IMR-90 (cell line): ENCODE results near the gene MFSD2B. TPM values are rescaled to one million over a fixed set of nuclear protein-coding genes. Genes with fewer than 3 reads are reported as not detected.

Experiments used
- ATAC-seq: fragments of 200-7000 bp; cut with Tn5 transposase; 2 replicates; pipeline ENCODE4 v1.9.1; 2020; ENCODE audit warnings: low read depth, mild to moderate bottlenecking, moderate library complexity
- BruUV-seq: library from RNA; stranded (reverse); fragments of 400-500 nt; replicated peaks from 2 replicates; lab custom pipeline; 2021; lab: Mats Ljungman, UMichigan
- CTCF ChIA-PET: fragments of 300-600 bp; formaldehyde crosslinking; extraction: SDS; loops from one replicate; lab custom pipeline; 2021; ENCODE audit warnings: antibody characterized with exemption; lab: Yijun Ruan, JAX
- POLR2A ChIA-PET: fragments of 300-600 bp; sonication (Branson Sonifier 250); formaldehyde crosslinking; loops from one replicate; lab custom pipeline; 2022; ENCODE audit warnings: antibody characterized with exemption; ENCODE audit not compliant: unreplicated experiment; lab: Charles Lee
- DNase-seq: peaks from one replicate; pipeline ENCODE4 v3.0.0; 2013
- H2AFZ ChIP-seq: replicated peaks from 2 replicates; pipeline ENCODE3; 2013; ENCODE audit warnings: low read length, mild to moderate bottlenecking; ENCODE audit not compliant: poor library complexity
- H2AK5ac ChIP-seq: 2 replicates; pipeline ENCODE4 v1.6.1; 2013; ENCODE audit warnings: low read depth, low read length, inconsistent platforms
- H2AK9ac ChIP-seq: replicated peaks from 2 replicates; pipeline ENCODE3; 2013; ENCODE audit warnings: mild to moderate bottlenecking, low read depth, low read length, moderate library complexity; ENCODE audit not compliant: poor library complexity
- H2BK120ac ChIP-seq: 2 replicates; pipeline ENCODE4 v1.6.1; 2013; ENCODE audit warnings: low read depth, low read length, inconsistent platforms
- H2BK15ac ChIP-seq: 3 replicates; pipeline ENCODE4 v1.6.1; 2013; ENCODE audit warnings: low read depth, low read length, inconsistent platforms
- H2BK20ac ChIP-seq: 2 replicates; pipeline ENCODE4 v1.6.1; 2013; ENCODE audit warnings: low read depth, mild to moderate bottlenecking, inconsistent platforms, low read length, moderate library complexity
- H2BK5ac ChIP-seq: 2 replicates; pipeline ENCODE4 v1.6.1; 2013; ENCODE audit warnings: mild to moderate bottlenecking, low read depth, low read length, inconsistent platforms; ENCODE audit not compliant: poor library complexity, severe bottlenecking
- H3K14ac ChIP-seq: replicated peaks from 2 replicates; pipeline ENCODE4 v1.6.1; 2013; ENCODE audit warnings: low read depth, low read length, inconsistent platforms
- H3K18ac ChIP-seq: 2 replicates; pipeline ENCODE4 v1.6.1; 2013; ENCODE audit warnings: low read depth, low read length, control low read depth
- H3K23ac ChIP-seq: 2 replicates; pipeline ENCODE4 v1.6.1; 2013; ENCODE audit warnings: low read depth, low read length, inconsistent platforms
- H3K27ac ChIP-seq: 2 replicates; pipeline ENCODE4 v1.5.1; 2013; ENCODE audit warnings: mild to moderate bottlenecking, control low read depth, low read length; ENCODE audit not compliant: insufficient read depth
- H3K27me3 ChIP-seq: 2 replicates; pipeline ENCODE4 v1.6.1; 2013; ENCODE audit warnings: low read length; ENCODE audit not compliant: control insufficient read depth, insufficient read depth
- H3K36me3 ChIP-seq: 2 replicates; pipeline ENCODE4 v1.6.1; 2013; ENCODE audit warnings: low read length, mixed read lengths; ENCODE audit not compliant: control insufficient read depth, insufficient read depth
- H3K4ac ChIP-seq: 2 replicates; pipeline ENCODE4 v1.6.1; 2013; ENCODE audit warnings: low read depth, low read length, inconsistent platforms
- H3K4me1 ChIP-seq: 2 replicates; pipeline ENCODE4 v1.6.1; 2013; ENCODE audit warnings: low read length, mixed read lengths; ENCODE audit not compliant: control insufficient read depth, insufficient read depth
- H3K4me2 ChIP-seq: 2 replicates; pipeline ENCODE4 v1.6.1; 2013; ENCODE audit warnings: low read depth, mild to moderate bottlenecking, control low read depth, low read length, moderate library complexity
- H3K4me3 ChIP-seq: 2 replicates; pipeline ENCODE4 v1.5.1; 2013; ENCODE audit warnings: low read depth, mild to moderate bottlenecking, control low read depth, low read length, moderate library complexity; ENCODE audit not compliant: insufficient read depth
- H3K56ac ChIP-seq: 2 replicates; pipeline ENCODE4 v1.6.1; 2013; ENCODE audit warnings: low read length, inconsistent platforms; ENCODE audit not compliant: insufficient read depth; ENCODE audit errors: extremely low read depth
- H3K79me1 ChIP-seq, 2 experiments: 2 replicates each; pipeline ENCODE4 v1.6.1; 2013; ENCODE audit warnings: low read length in 2 of 2, inconsistent platforms in 1 of 2, low read depth in 1 of 2
- H3K9ac ChIP-seq: 2 replicates; pipeline ENCODE4 v1.6.1; 2013; ENCODE audit warnings: low read depth, low read length, control low read depth
- H3K9me1 ChIP-seq: 2 replicates; pipeline ENCODE4 v1.6.1; 2013; ENCODE audit warnings: low read length, inconsistent platforms; ENCODE audit not compliant: insufficient read depth
- H3K9me3 ChIP-seq: 2 replicates; pipeline ENCODE4 v1.6.1; 2013; ENCODE audit warnings: low read length; ENCODE audit not compliant: control insufficient read depth, insufficient read depth
- H4K20me1 ChIP-seq: 2 replicates; pipeline ENCODE4 v1.6.1; 2013; ENCODE audit warnings: low read length, inconsistent platforms; ENCODE audit not compliant: insufficient read depth
- H4K5ac ChIP-seq: 2 replicates; pipeline ENCODE4 v1.6.1; 2013; ENCODE audit warnings: mild to moderate bottlenecking, low read depth, low read length, control low read depth
- H4K8ac ChIP-seq, 2 experiments: 2 replicates each; pipeline ENCODE4 v1.6.1; 2013; ENCODE audit warnings: low read depth in 2 of 2, low read length in 2 of 2, control low read depth in 1 of 2, inconsistent platforms in 1 of 2
- H4K91ac ChIP-seq: 2 replicates; pipeline ENCODE4 v1.6.1; 2013; ENCODE audit warnings: low read depth, low read length, inconsistent platforms; ENCODE audit not compliant: insufficient read depth
- CHD1 ChIP-seq: IDR thresholded peaks from 2 replicates; pipeline ENCODE4 v1.6.1; 2012; ENCODE audit warnings: low read depth, low read length, improper control_type of control experiment
- CTCF ChIP-seq: conservative IDR thresholded peaks from 2 replicates; pipeline ENCODE4 v1.5.1; 2012; ENCODE audit warnings: mild to moderate bottlenecking, low read depth, low read length, improper control_type of control experiment
- ELK1 ChIP-seq: fragments of 150-350 bp; IDR thresholded peaks from 2 replicates; pipeline ENCODE4 v1.6.1; 2016; ENCODE audit warnings: low read depth, mild to moderate bottlenecking, low read length, moderate library complexity, borderline replicate concordance
- FOS ChIP-seq: fragments of 150-350 bp; IDR thresholded peaks from 2 replicates; pipeline ENCODE4 v1.6.1; 2016; ENCODE audit warnings: low read depth, low read length
- MXI1 ChIP-seq: IDR thresholded peaks from 2 replicates; pipeline ENCODE4 v1.6.1; 2012; ENCODE audit warnings: low read depth, mild to moderate bottlenecking, low read length, moderate library complexity, borderline replicate concordance
- USF2 ChIP-seq: fragments of 150-350 bp; IDR thresholded peaks from 2 replicates; pipeline ENCODE4 v1.6.1; 2017; ENCODE audit warnings: mild to moderate bottlenecking, antibody characterized with exemption, low read length, low read depth
- WGBS, 2 experiments: methylation state at CpG; one replicate each; pipeline versions ENCODE4 v1.1.5 to v1.1.7; 2013; ENCODE audit warnings: missing lambda C conversion rate in 2 of 2; ENCODE audit not compliant: insufficient read length in 1 of 2; ENCODE audit errors: extremely low coverage in 2 of 2; 5-methylcytosine and 5-hydroxymethylcytosine counted together
- dilution Hi-C: fragments of 300-500 bp; cut with HindIII; formaldehyde crosslinking; loops from one replicate; pipeline ENCODE4 v1.14.3; 2018; ENCODE audit warnings: low sequenced_read_pairs; ENCODE audit not compliant: unreplicated experiment
- in situ Hi-C: fragments of 300-500 bp; cut with MboI; formaldehyde crosslinking; loops from 3 replicates; pipeline ENCODE4 v1.14.3; 2019; ENCODE audit warnings: low sequenced_read_pairs, inconsistent platforms, mixed read lengths
- intact Hi-C: fragments of 100-400 bp; cut with micrococcal nuclease; formaldehyde crosslinking; loops from 2 replicates; pipeline ENCODE4 v1.10.0; 2022
- polyA plus RNA-seq, 3 experiments: library from polyadenylated mRNA; depleted of rRNA; stranded (reverse); fragments of >200 nt; gene quantifications; 2 replicates each; pipeline ENCODE4 v1.2.3, GENCODE V29; 2012; ENCODE audit warnings: low replicate concordance in 1 of 3
- total RNA-seq: library from RNA; depleted of rRNA; stranded (reverse); fragments of >200 nt; gene quantifications from 2 replicates; pipeline ENCODE4 v1.2.3, GENCODE V29; 2012

The MFSD2B gene
- total and polyA plus RNA-seq, 2 of the 4 experiments (the other 2 are of a cell fraction) = 0.05 TPM; not detected in 1

- DNase-seq (no peak), ATAC-seq (no peak)
- no peak overlapping the region for H3K4ac ChIP-seq
- dilution Hi-C loops (no loop called here), intact Hi-C loops (no loop called here), in situ Hi-C loops (no loop called here)
- no peak overlapping the region for H3K27ac ChIP-seq
- no peak overlapping the region for H2BK5ac ChIP-seq
- CTCF ChIA-PET = no interaction called here
- H4K5ac ChIP-seq = no peak overlapping the region
- H2BK120ac ChIP-seq = no peak overlapping the region
- H2BK15ac ChIP-seq = no peak overlapping the region
- peaks cover 18% of the 10 kb centered on the region; the same call in 1 of the 2 replicates for H3K9me1 ChIP-seq
- H3K4me3 ChIP-seq = no peak overlapping the region
- H2AK9ac ChIP-seq = no peak overlapping the region
- H3K4me1 ChIP-seq = peaks cover 10% of the 10 kb centered on the region
- H3K4me2 ChIP-seq = no peak overlapping the region
- H4K20me1 ChIP-seq = no peaks in the 10 kb centered on the region; the same call in 1 of the 2 replicates
- no TSS peak for BruUV-seq
- peaks cover 0 to 11% of the 10 kb centered on the region in 2 experiments; a peak in 2 of 4 replicates for H3K79me1 ChIP-seq
- no peaks in the 10 kb centered on the region for H3K9me3 ChIP-seq
- whole genome bisulfite sequencing, 2 experiments = no CpG with 5 or more reads among the region's 4 CpGs
- H2AK5ac ChIP-seq = no peak overlapping the region; the same call in 1 of the 2 replicates
- H3K36me3 ChIP-seq = peaks cover 9% of the 10 kb centered on the region
- no peak overlapping the region for H3K23ac ChIP-seq
- POLR2A ChIA-PET = no interaction called here
- H3K14ac ChIP-seq = no peak overlapping the region
- no peak overlapping the region for H2BK20ac ChIP-seq
- no peak for TF ChIP-seq CHD1
- no peak for TF ChIP-seq USF2
- TF ChIP-seq CTCF = no peak
- TF ChIP-seq ELK1 = no peak
- TF ChIP-seq FOS = no peak
- no peak for TF ChIP-seq MXI1
- H3K9ac ChIP-seq = no peak overlapping the region
- H3K56ac ChIP-seq = no peak overlapping the region
- no peak overlapping the region for H3K18ac ChIP-seq
- no peak overlapping the region for H4K8ac ChIP-seq
- H2AFZ ChIP-seq = no peak overlapping the region
- H3K27me3 ChIP-seq = no peaks in the 10 kb centered on the region
- H4K91ac ChIP-seq = no peak overlapping the region
Measured at GRCh38 chr2:24020244-24020643, 10.4 kb downstream of the MFSD2B start.
